Central memory CD8-positive, alpha-beta T cell (primary cell): ENCODE results near the gene JAZF1.
A peak's percentile ranks its signal among the peaks of the same experiment; 100 is the strongest.

Experiments
- ATAC-seq: fragments of 150-1000 bp; cut with Tn5 transposase; replicated peaks from 2 replicates; pipeline ENCODE4 v1.10.0; 2022; ENCODE audit warnings: mild to moderate bottlenecking, moderate FRiP score, moderate number of reproducible peaks; ENCODE audit not compliant: poor library complexity, severe bottlenecking; ENCODE audit errors: extremely low read depth
- DNase-seq, 2 donors: peaks; one replicate each; pipeline ENCODE4 v3.0.0; 2021; ENCODE audit warnings: low spot score in 2 of 2
- H3K27ac Mint-ChIP-seq: one replicate; pipeline ENCODE4 v1.8.0; 2022; ENCODE audit warnings: low read depth, mild to moderate bottlenecking, moderate library complexity, mixed read lengths
- H3K27me3 Mint-ChIP-seq: one replicate; pipeline ENCODE4 v1.8.0; 2022; ENCODE audit warnings: mixed read lengths
- H3K36me3 Mint-ChIP-seq: one replicate; pipeline ENCODE4 v1.8.0; 2022; ENCODE audit warnings: mild to moderate bottlenecking, moderate library complexity, mixed read lengths; ENCODE audit not compliant: insufficient read depth
- H3K4me1 Mint-ChIP-seq: one replicate; pipeline ENCODE4 v1.8.0; 2022; ENCODE audit warnings: mixed read lengths
- H3K4me3 Mint-ChIP-seq: one replicate; pipeline ENCODE4 v1.8.0; 2022; ENCODE audit warnings: mild to moderate bottlenecking, moderate library complexity, mixed read lengths
- H3K9me3 Mint-ChIP-seq: one replicate; pipeline ENCODE4 v1.8.0; 2022; ENCODE audit warnings: mixed read lengths

Gene JAZF1

DNA sequence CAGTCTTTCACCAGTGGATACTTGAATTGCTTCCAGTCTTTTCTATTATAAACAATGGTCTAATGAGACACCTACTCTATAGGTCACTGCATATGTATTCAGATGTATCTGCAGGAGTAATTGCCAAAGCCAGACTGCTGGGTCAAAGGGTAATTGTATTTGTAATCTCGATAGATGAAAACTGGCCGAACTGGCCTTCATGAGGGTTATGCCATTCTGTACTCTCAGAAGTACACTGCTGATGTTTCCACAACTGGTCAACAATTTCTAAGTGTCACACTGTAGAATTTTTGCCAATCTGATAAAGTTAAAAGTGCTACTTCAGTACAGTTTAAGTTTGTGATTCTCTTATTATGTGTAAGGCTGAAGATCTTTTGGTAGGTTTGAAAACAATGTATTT is 64.6 kb downstream of the JAZF1 start:
- DNase-seq, result no peak
- H3K36me3 Mint-ChIP-seq, result peaks cover 5% of the 10 kb centered on the region
- H3K4me3 Mint-ChIP-seq, result no peak overlapping the region
- no peaks in the 10 kb centered on the region for H3K27me3 Mint-ChIP-seq
- peak overlapping the region; percentile 20 for H3K27ac Mint-ChIP-seq
- no peak for ATAC-seq
- H3K9me3 Mint-ChIP-seq, result no peaks in the 10 kb centered on the region
- H3K4me1 Mint-ChIP-seq, result peaks cover 36% of the 10 kb centered on the region

DNA sequence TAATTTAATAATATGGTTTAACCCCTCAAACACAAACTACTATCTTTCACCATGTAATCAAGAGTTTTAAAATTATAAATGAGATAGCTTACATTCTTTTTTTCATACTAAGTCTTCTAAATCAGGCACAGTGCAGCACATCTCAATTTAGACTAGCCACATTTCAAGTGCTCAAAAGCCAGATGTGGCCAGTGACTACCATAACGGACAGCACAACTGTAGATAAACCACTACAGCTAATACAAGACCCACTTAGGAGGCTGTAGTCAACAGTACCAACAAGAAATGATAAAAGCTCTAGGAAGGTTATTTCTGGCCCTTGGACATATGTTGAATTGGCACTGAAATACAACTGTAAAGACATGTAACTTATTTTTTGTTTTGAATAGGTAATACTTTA is 65.3 kb downstream of the JAZF1 start:
- peaks cover 29% of the 10 kb centered on the region for H3K4me1 Mint-ChIP-seq
- no peak overlapping the region for H3K4me3 Mint-ChIP-seq

DNA sequence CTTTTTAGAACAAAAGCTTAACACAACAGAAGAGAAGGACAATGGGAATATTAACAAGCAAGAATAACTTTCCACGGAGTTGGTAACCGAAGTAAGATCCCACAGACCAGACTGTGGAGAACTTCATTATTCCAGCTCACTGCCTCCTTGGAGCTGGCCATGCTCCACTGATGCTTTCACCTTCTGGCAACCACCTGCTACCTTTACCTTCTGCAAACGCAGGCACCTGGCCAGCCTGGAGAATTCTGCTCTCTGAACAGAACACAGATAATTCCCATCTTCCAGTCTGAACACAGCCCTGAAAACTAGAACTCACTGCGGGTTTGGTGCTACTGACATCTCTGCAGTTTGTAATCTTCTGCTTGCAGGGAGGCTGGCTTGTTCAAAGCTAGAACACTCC is 66.5 kb downstream of the JAZF1 start:
- Mint-ChIP-seq H3K27ac (peak overlapping the region; percentile 1), H3K27me3 (no peaks in the 10 kb centered on the region), H3K4me1 (peaks cover 21% of the 10 kb centered on the region), H3K9me3 (no peaks in the 10 kb centered on the region), H3K4me3 (no peak overlapping the region), H3K36me3 (peaks cover 2% of the 10 kb centered on the region)
- DNase-seq (no peak), ATAC-seq (no peak)

More for the DNA sequence above, 65.3 kb downstream of the JAZF1 start:
- DNase-seq (no peak), ATAC-seq (no peak)
- H3K27me3 Mint-ChIP-seq, result no peaks in the 10 kb centered on the region
- H3K27ac Mint-ChIP-seq, result peak overlapping the region; percentile 20
- peaks cover under 1% of the 10 kb centered on the region for H3K36me3 Mint-ChIP-seq
- no peaks in the 10 kb centered on the region for H3K9me3 Mint-ChIP-seq

DNA sequence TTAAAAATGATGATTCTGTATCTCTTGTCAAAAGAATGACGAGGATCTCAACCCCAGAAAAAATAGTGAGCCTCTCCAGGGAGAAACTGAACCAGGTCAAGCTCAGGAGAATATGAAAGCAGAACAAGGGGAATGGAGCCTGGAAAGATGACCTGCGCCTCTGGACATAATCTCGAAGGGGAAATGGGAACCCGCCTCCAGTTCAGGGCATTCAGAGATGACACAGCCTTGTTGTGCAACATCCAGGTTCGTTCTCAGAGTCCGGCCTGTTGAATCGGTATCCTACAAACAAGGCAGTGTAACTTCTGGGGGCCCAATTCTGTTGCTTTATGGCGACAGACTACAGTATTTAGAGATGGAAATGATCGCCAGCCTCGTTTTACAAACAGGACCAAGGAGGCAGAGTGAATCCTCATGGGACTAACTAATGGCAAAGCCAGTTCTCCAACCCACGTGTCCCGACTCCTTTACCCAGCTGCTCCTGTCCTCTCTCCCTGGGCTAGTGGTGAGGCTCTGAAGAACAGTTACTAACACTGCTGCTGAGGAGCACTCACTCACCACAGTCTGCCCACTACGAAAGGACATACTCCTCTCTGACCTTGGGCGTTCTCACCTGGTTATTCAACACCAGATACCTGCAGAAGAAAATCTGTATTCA is 67.6 kb downstream of the JAZF1 start:
- Mint-ChIP-seq H3K9me3 (no peaks in the 10 kb centered on the region), H3K4me1 (peaks cover 29% of the 10 kb centered on the region), H3K4me3 (no peak overlapping the region), H3K27me3 (no peaks in the 10 kb centered on the region), H3K36me3 (peaks cover 2% of the 10 kb centered on the region), H3K27ac (no peak overlapping the region)
- DNase-seq (no peak), ATAC-seq (no peak)

DNA sequence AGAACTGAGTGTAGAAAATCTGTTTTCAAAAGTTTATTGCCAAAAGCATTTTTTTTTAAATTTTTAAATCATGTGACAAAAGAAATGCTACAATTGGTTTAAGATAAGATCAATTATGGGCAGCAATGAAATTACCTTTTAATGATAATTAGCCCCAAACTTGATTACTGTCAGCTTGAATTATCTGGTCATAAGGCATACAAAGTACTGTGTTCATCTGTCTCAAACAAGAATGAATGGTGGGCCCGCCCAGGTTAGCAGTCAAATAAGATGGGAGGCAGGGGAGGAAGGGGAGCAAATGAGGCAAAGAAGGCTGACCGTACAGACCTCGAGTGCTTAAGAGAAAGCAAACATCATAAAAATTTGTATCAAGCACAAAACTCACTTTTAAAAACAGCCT is 68.1 kb downstream of the JAZF1 start:
- ATAC-seq (no peak), DNase-seq (no peak)
- Mint-ChIP-seq H3K4me3 (no peak overlapping the region), H3K27me3 (no peaks in the 10 kb centered on the region), H3K4me1 (peaks cover 30% of the 10 kb centered on the region), H3K27ac (no peak overlapping the region), H3K9me3 (no peaks in the 10 kb centered on the region), H3K36me3 (peaks cover 2% of the 10 kb centered on the region)

DNA sequence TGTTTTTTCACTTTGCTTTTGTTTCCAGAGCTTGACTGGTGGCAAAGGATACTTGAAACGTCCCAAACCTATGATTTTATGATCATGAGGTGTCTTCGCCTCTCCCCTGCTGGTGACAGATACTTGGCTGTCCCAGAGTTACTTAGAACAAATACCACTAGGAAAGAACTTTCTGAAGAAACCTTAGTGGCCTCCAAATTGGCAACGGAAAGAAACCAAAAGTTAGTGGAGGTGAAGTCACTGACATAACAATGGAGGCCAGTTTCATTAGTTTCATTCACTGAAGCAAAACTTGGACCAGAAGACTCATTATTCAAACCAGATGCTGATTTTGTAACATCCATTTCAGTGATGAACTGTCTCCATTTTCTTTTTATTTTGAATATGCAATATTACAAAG is 68.6 kb downstream of the JAZF1 start:
- no peak overlapping the region for H3K4me3 Mint-ChIP-seq
- peaks cover 2% of the 10 kb centered on the region for H3K36me3 Mint-ChIP-seq
- no peak overlapping the region for H3K27ac Mint-ChIP-seq
- H3K4me1 Mint-ChIP-seq, result peaks cover 30% of the 10 kb centered on the region
- no peak for ATAC-seq
- no peaks in the 10 kb centered on the region for H3K9me3 Mint-ChIP-seq
- no peak for DNase-seq
- H3K27me3 Mint-ChIP-seq, result no peaks in the 10 kb centered on the region

DNA sequence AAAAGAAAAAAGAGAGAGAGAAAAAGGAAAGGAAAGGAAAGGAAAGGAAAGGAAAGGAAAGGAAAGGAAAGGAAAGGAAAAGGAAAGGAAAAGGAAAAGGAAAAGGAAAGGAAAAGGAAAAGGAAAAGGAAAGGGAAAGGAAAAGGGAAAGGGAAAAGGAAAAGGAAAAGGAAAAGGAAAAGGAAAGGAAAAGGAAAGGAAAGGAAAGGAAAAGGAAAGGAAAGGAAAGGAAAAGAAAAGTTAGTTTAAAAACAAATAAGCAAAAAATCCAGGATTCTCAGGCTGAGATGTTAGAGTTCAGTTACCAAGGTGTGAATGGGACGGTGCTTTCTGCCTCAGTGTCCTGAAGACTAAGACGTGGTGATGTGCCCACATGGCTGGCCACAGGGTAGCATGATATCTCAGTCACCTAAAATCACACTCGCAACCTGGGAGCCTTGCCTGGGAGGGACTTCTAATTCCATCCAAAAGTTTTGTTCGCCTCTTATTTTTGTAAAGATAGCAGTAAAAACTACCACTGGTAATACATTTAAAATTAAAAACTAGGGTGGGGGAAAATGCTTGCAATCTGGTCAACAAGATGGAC is 70.1 kb downstream of the JAZF1 start:
- no peaks in the 10 kb centered on the region for H3K27me3 Mint-ChIP-seq
- H3K9me3 Mint-ChIP-seq, result no peaks in the 10 kb centered on the region
- no peak for DNase-seq
- peaks cover 2% of the 10 kb centered on the region for H3K36me3 Mint-ChIP-seq
- no peak overlapping the region for H3K4me3 Mint-ChIP-seq
- ATAC-seq, result no peak
- peaks cover 26% of the 10 kb centered on the region for H3K4me1 Mint-ChIP-seq
- peak overlapping the region; percentile 66 for H3K27ac Mint-ChIP-seq

DNA sequence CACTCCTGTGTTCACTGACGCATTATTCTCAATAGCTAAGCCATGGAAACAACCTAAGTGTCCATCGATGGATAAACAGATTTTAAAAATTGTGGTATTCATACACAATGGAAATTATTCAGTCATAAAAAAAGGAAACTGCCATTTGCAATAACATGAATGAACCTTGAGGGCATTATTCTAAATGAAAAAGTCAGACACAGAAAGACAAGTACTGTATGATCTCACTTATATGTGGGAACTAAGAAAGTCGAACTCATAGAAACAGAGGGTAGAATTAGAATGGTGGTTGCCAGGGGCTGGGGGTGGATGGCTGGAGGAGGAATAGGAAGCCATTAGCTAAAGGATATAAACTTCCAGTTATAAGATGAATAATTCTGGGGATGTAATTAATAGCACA is 71.8 kb downstream of the JAZF1 start:
- Mint-ChIP-seq H3K27ac (no peak overlapping the region), H3K4me1 (peaks cover 27% of the 10 kb centered on the region), H3K27me3 (no peaks in the 10 kb centered on the region), H3K9me3 (no peaks in the 10 kb centered on the region), H3K36me3 (peaks cover 6% of the 10 kb centered on the region), H3K4me3 (no peak overlapping the region)
- ATAC-seq (no peak), DNase-seq (no peak)

DNA sequence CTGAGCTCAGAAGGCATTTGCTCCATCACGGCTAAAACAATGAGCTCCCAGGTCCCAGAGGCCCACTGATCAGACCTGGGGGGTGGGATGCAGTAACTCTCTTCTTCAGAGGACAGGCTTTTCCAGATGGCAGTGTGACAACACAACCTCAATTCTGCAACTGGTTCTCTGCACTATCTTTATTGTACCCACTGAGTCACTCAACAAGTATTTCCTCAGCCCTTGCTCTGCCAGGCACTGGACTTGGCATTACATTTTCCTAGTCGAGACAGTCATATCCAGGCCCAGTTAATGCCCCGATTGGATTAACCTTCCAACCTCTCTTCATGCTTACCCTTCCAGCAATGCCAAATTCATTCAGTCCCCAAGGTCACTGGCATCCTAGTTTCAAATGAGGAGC is 72.6 kb downstream of the JAZF1 start:
- H3K9me3 Mint-ChIP-seq, result no peaks in the 10 kb centered on the region
- H3K27me3 Mint-ChIP-seq, result no peaks in the 10 kb centered on the region
- ATAC-seq (no peak), DNase-seq (no peak)
- H3K27ac Mint-ChIP-seq, result no peak overlapping the region
- H3K4me1 Mint-ChIP-seq, result peaks cover 35% of the 10 kb centered on the region
- no peak overlapping the region for H3K4me3 Mint-ChIP-seq
- H3K36me3 Mint-ChIP-seq, result peaks cover 6% of the 10 kb centered on the region

DNA sequence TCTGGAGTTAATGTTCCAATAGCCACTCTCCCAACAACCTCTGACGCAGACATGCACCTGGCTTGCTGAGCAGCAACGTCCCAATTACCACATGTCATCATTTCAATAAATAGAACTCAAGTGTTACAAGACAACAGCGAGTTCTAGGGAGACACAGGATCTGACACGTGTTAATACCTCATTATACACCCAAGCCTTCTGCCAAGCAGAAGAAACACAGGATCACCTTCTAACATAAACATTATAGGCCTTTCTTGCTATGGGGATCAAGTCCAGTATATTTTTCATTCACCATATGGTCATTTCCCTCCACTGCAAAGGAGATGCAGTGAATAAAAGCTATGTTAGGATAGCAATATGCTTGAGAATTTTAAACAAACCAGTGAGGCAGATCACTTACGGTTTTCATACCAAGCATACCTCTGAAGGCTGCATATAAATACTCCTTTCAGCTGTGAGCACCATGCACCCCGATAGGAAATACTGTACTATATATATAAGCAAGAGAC is 74.2 kb downstream of the JAZF1 start:
- Mint-ChIP-seq H3K4me1 (peaks cover 33% of the 10 kb centered on the region), H3K36me3 (peaks cover 8% of the 10 kb centered on the region), H3K9me3 (no peaks in the 10 kb centered on the region), H3K27ac (no peak overlapping the region), H3K27me3 (no peaks in the 10 kb centered on the region), H3K4me3 (no peak overlapping the region)
- DNase-seq, result no peak
- ATAC-seq, result no peak

DNA sequence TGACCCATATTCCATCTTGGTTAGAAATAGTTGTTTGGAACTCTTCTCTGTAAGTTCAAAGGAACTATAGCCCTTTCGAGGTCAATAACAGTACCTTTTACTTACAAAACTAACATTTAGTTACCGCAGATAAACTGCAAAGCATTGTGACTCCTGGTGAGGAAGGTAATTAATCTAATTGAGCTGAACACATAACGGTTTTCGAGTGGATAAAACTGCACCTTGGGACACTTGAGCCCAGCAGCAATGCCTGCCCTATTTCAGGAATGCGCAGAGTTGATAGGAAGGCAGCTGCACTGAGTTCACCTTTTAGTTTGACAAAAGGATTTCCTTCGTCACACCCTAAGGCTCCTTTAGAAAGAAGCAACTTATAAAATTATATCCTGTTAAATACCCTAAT is 75.4 kb downstream of the JAZF1 start:
- no peaks in the 10 kb centered on the region for H3K27me3 Mint-ChIP-seq
- H3K9me3 Mint-ChIP-seq, result no peaks in the 10 kb centered on the region
- no peak for DNase-seq
- no peak for ATAC-seq
- H3K4me1 Mint-ChIP-seq, result peaks cover 30% of the 10 kb centered on the region
- H3K27ac Mint-ChIP-seq, result no peak overlapping the region
- no peak overlapping the region for H3K4me3 Mint-ChIP-seq
- peaks cover 8% of the 10 kb centered on the region for H3K36me3 Mint-ChIP-seq

DNA sequence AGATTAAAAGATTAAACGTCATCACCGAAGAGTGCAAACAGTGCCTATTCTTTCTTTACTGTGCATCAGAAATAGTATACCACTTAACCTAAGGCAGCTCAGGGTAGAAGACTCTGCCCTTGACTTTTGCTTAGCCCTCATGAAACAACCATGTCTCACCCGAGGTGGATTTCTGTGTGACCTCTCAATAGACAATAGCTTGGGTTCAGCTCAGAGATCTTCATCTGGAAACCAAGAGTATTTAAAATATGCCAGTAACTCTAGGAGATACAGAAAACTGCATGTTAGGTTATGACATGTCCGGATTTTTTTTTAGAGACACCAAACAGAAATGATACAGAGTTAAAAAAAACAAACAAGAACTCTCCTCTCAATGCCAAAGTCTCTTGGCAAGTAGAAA is 75.8 kb downstream of the JAZF1 start:
- Mint-ChIP-seq H3K9me3 (no peaks in the 10 kb centered on the region), H3K4me3 (no peak overlapping the region), H3K27me3 (no peaks in the 10 kb centered on the region), H3K4me1 (peaks cover 28% of the 10 kb centered on the region), H3K36me3 (peaks cover 8% of the 10 kb centered on the region), H3K27ac (no peak overlapping the region)
- ATAC-seq, result no peak
- no peak for DNase-seq

DNA sequence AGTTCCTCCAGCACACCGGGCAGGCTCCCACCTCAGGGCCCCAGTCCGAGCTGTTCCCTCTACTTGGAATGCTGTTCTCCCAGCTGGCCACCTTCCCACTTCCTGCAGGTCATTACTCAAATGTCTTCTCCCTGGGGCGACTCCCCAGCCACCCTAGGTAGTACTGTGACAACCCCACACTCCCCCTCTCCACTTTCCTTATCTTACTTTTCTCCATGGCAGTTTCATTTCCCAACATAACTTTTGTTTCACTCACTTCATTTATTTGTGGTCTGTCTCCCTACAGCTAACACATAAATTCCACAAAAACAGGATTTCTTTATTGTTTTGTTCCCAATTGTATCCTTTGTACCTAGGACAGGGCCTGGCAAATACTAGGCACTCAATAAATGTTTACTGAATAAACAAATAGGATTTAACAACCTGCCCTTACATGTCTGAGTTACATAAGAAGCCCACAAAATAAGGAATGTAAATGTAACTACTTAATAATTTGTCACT is 76.5 kb downstream of the JAZF1 start:
- Mint-ChIP-seq H3K9me3 (no peaks in the 10 kb centered on the region), H3K36me3 (peaks cover 6% of the 10 kb centered on the region), H3K4me3 (no peak overlapping the region), H3K27me3 (no peaks in the 10 kb centered on the region), H3K27ac (peak overlapping the region; percentile 5), H3K4me1 (peaks cover 28% of the 10 kb centered on the region)
- ATAC-seq (no peak), DNase-seq (no peak)
